HEK293 (cell line): Measurements from ENCODE around the gene CCL19.

Experiments
- BCL11B ChIP-seq: fragments of 450-650 bp; formaldehyde crosslinking; IDR thresholded peaks from 2 replicates; pipeline ENCODE4 v1.5.1; 2016; ENCODE audit warnings: low read depth, missing biosample characterization, missing genetic modification characterization
- EGR2 ChIP-seq: fragments of 450-650 bp; formaldehyde crosslinking; IDR thresholded peaks from 2 replicates; pipeline ENCODE4 v1.5.1; 2016; ENCODE audit warnings: low read depth, missing biosample characterization, missing genetic modification characterization
- GLIS2 ChIP-seq: fragments of 450-650 bp; formaldehyde crosslinking; IDR thresholded peaks from 2 replicates; pipeline ENCODE4 v1.5.1; 2016; ENCODE audit warnings: missing biosample characterization, missing genetic modification characterization
- KLF1 ChIP-seq: fragments of 450-650 bp; formaldehyde crosslinking; IDR thresholded peaks from 2 replicates; pipeline ENCODE4 v1.5.1; 2016; ENCODE audit warnings: missing biosample characterization, missing genetic modification characterization
- KLF17 ChIP-seq: fragments of 450-650 bp; formaldehyde crosslinking; IDR thresholded peaks from 2 replicates; pipeline ENCODE4 v1.5.1; 2016; ENCODE audit warnings: missing biosample characterization, missing genetic modification characterization
- KLF7 ChIP-seq: fragments of 450-650 bp; formaldehyde crosslinking; IDR thresholded peaks from 2 replicates; pipeline ENCODE4 v1.5.1; 2016; ENCODE audit warnings: missing biosample characterization, missing genetic modification characterization, borderline replicate concordance
- KLF8 ChIP-seq: fragments of 450-650 bp; formaldehyde crosslinking; IDR thresholded peaks from 2 replicates; pipeline ENCODE4 v1.5.1; 2016; ENCODE audit warnings: missing biosample characterization, missing genetic modification characterization
- KLF9 ChIP-seq: fragments of 450-650 bp; formaldehyde crosslinking; IDR thresholded peaks from 2 replicates; pipeline ENCODE4 v1.5.1; 2016; ENCODE audit warnings: missing biosample characterization, missing genetic modification characterization, low read depth
- YY1 ChIP-seq: fragments of 450-650 bp; formaldehyde crosslinking; IDR thresholded peaks from 2 replicates; pipeline ENCODE4 v1.5.1; 2018; ENCODE audit warnings: missing biosample characterization, missing genetic modification characterization
- ZBTB17 ChIP-seq: fragments of 450-650 bp; formaldehyde crosslinking; IDR thresholded peaks from 2 replicates; pipeline ENCODE4 v1.5.1; 2016; ENCODE audit warnings: missing biosample characterization, missing genetic modification characterization
- ZBTB48 ChIP-seq: fragments of 450-650 bp; formaldehyde crosslinking; IDR thresholded peaks from 2 replicates; pipeline ENCODE4 v1.5.1; 2016; ENCODE audit warnings: missing biosample characterization, missing genetic modification characterization
- ZBTB8A ChIP-seq: fragments of 450-650 bp; formaldehyde crosslinking; IDR thresholded peaks from 2 replicates; pipeline ENCODE4 v1.5.1; 2016; ENCODE audit warnings: missing biosample characterization, missing genetic modification characterization
- ZFHX2 ChIP-seq: fragments of 450-650 bp; formaldehyde crosslinking; conservative IDR thresholded peaks from 2 replicates; pipeline ENCODE4 v1.5.1; 2016; ENCODE audit warnings: missing biosample characterization, missing genetic modification characterization
- ZFP3 ChIP-seq: fragments of 450-650 bp; formaldehyde crosslinking; IDR thresholded peaks from 2 replicates; pipeline ENCODE4 v1.5.1; 2016; ENCODE audit warnings: low read depth, missing biosample characterization, missing genetic modification characterization
- ZNF121 ChIP-seq: fragments of 450-650 bp; formaldehyde crosslinking; IDR thresholded peaks from 2 replicates; pipeline ENCODE4 v1.5.1; 2016; ENCODE audit warnings: missing biosample characterization, missing genetic modification characterization
- ZNF2 ChIP-seq: fragments of 450-650 bp; formaldehyde crosslinking; IDR thresholded peaks from 2 replicates; pipeline ENCODE4 v1.5.1; 2016; ENCODE audit warnings: missing biosample characterization, missing genetic modification characterization
- ZNF223 ChIP-seq: fragments of 450-650 bp; formaldehyde crosslinking; IDR thresholded peaks from 2 replicates; pipeline ENCODE4 v1.5.1; 2016; ENCODE audit warnings: missing biosample characterization, missing genetic modification characterization
- ZNF341 ChIP-seq: fragments of 450-650 bp; formaldehyde crosslinking; IDR thresholded peaks from 2 replicates; pipeline ENCODE4; 2016; ENCODE audit warnings: low read depth, missing biosample characterization, missing genetic modification characterization
- ZNF423 ChIP-seq: fragments of 450-650 bp; formaldehyde crosslinking; IDR thresholded peaks from 2 replicates; pipeline ENCODE4 v1.5.1; 2016; ENCODE audit warnings: missing biosample characterization, missing genetic modification characterization
- ZNF449 ChIP-seq: fragments of 450-650 bp; formaldehyde crosslinking; IDR thresholded peaks from 2 replicates; pipeline ENCODE4 v1.5.1; 2017; ENCODE audit warnings: missing biosample characterization, mild to moderate bottlenecking, missing genetic modification characterization, moderate library complexity
- ZNF514 ChIP-seq: fragments of 450-650 bp; formaldehyde crosslinking; IDR thresholded peaks from 2 replicates; pipeline ENCODE4 v1.5.1; 2016; ENCODE audit warnings: missing biosample characterization, missing genetic modification characterization
- ZNF544 ChIP-seq: fragments of 450-650 bp; formaldehyde crosslinking; IDR thresholded peaks from 2 replicates; pipeline ENCODE4 v1.5.0; 2017; ENCODE audit warnings: missing biosample characterization, missing genetic modification characterization
- ZNF600 ChIP-seq: fragments of 450-650 bp; formaldehyde crosslinking; IDR thresholded peaks from 2 replicates; pipeline ENCODE4 v1.5.1; 2016; ENCODE audit warnings: missing biosample characterization, missing genetic modification characterization
- ZNF621 ChIP-seq: fragments of 450-650 bp; formaldehyde crosslinking; IDR thresholded peaks from 2 replicates; pipeline ENCODE4 v1.5.1; 2017; ENCODE audit warnings: missing biosample characterization, missing genetic modification characterization
- ZNF623 ChIP-seq: fragments of 450-650 bp; formaldehyde crosslinking; IDR thresholded peaks from 2 replicates; pipeline ENCODE4 v1.5.1; 2016; ENCODE audit warnings: missing biosample characterization, missing genetic modification characterization
- ZNF660 ChIP-seq: fragments of 450-650 bp; IDR thresholded peaks from 2 replicates; pipeline ENCODE4 v1.5.1; 2018; ENCODE audit warnings: missing biosample characterization, mild to moderate bottlenecking, missing genetic modification characterization
- ZNF701 ChIP-seq: fragments of 450-650 bp; formaldehyde crosslinking; IDR thresholded peaks from 2 replicates; pipeline ENCODE4 v1.5.1; 2016; ENCODE audit warnings: missing biosample characterization, missing genetic modification characterization
- ZNF843 ChIP-seq: fragments of 450-650 bp; formaldehyde crosslinking; IDR thresholded peaks from 2 replicates; pipeline ENCODE4 v1.5.1; 2016; ENCODE audit warnings: missing biosample characterization, missing genetic modification characterization
- TF ChIP-seq, protein P1 (sequence below): fragments of 450-650 bp; formaldehyde crosslinking; optimal IDR thresholded peaks from 2 replicates; pipeline ENCODE3; 2016; ENCODE audit warnings: missing biosample characterization, mild to moderate bottlenecking, missing genetic modification characterization

Gene CCL19

DNA sequence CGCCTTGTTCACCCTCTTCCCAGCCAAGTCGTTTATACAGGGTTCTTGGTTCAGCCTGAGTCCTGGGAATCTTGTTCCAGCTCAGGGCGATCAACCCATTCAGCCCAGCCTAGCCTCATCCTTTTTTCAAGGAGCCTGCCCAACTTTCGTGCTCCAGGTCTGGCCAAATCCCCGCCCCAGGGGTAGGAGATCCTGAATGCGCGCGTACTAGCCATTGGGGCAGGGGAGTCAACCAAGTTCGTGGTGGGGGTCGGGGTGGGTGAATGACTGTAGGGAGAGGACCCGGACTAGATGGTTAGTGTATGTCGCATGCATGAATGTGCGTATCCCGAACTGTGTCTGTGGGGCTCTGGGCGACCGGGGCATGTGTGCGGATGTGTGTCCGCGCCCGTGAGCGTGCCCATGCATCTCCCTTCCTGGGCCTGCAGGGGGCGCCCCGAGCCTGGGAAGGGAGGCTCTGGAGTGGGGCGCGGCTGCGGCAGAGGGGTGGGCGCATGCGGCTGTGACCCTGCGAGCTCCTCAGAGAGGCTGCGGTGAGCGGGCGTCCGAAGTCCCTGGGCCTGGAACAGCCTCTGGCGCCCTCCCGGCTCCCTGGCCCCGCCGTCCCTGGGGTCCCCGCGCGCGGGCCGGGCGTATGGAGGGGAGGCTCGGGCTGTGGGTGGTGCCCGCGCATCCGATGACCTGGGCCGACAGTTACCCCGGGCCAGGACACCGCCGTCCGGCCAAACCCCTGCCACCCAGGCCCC lies 10.1 kb upstream of the CCL19 start (continued):
- TF ChIP-seq ZNF544 (tag by site-specific recombination) (no peak), KLF8 (tag by site-specific recombination) (peak; percentile 44; the same call in 1 of the 2 replicates), KLF7 (peak; percentile 55; the same call in 1 of the 2 replicates), ZBTB8A (tag by site-specific recombination) (peak; percentile 77), ZNF341 (tag by site-specific recombination) (peak; percentile 43; the same call in 1 of the 2 replicates), ZNF623 (no peak), BCL11B (no peak), ZNF621 (no peak), ZFP3 (no peak), ZFHX2 (tag by site-specific recombination) (peak; percentile 45), ZNF701 (no peak), ZNF843 (tag by site-specific recombination) (no peak), ZBTB48 (tag by site-specific recombination) (peak; percentile 48; the same call in 1 of the 2 replicates), YY1 (tag by site-specific recombination) (no peak), ZNF423 (tag by site-specific recombination) (no peak), EGR2 (peak; percentile 27; the same call in 1 of the 2 replicates), ZBTB17 (tag by site-specific recombination) (peak; percentile 80), ZNF600 (0 out of 2 replicates have a peak, but pooled peaks have one; percentile 23), ZNF449 (tag by site-specific recombination) (0 out of 2 replicates have a peak, but pooled peaks have one; percentile 10), ZNF223 (tag by site-specific recombination) (no peak), ZNF660 (tag by site-specific recombination) (peak; percentile 58; the same call in 1 of the 2 replicates), KLF1 (tag by site-specific recombination) (peak; percentile 30; the same call in 1 of the 2 replicates), ZNF2 (peak; percentile 58; the same call in 1 of the 2 replicates), KLF17 (tag by site-specific recombination) (0 out of 2 replicates have a peak, but pooled peaks have one; percentile 24), ZNF514 (tag by site-specific recombination) (no peak), KLF9 (tag by site-specific recombination) (peak; percentile 53), GLIS2 (tag by site-specific recombination) (peak; percentile 12; the same call in 1 of the 2 replicates), ZNF121 (no peak)
- TF ChIP-seq, protein P1, sequence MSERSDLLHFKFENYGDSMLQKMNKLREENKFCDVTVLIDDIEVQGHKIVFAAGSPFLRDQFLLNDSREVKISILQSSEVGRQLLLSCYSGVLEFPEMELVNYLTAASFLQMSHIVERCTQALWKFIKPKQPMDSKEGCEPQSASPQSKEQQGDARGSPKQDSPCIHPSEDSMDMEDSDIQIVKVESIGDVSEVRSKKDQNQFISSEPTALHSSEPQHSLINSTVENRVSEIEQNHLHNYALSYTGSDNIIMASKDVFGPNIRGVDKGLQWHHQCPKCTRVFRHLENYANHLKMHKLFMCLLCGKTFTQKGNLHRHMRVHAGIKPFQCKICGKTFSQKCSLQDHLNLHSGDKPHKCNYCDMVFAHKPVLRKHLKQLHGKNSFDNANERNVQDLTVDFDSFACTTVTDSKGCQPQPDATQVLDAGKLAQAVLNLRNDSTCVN (tag by site-specific recombination), result peak; percentile 87
